Measurements from ENCODE around the gene COL15A1.

The COL15A1 gene

GRCh38 chr9:98915599-98915998 is 28.1 kb upstream of the COL15A1 start:
- in situ Hi-C loops (cut with MboI; ENCODE audit: low sequenced_read_pairs) = no loop called here

DNA sequence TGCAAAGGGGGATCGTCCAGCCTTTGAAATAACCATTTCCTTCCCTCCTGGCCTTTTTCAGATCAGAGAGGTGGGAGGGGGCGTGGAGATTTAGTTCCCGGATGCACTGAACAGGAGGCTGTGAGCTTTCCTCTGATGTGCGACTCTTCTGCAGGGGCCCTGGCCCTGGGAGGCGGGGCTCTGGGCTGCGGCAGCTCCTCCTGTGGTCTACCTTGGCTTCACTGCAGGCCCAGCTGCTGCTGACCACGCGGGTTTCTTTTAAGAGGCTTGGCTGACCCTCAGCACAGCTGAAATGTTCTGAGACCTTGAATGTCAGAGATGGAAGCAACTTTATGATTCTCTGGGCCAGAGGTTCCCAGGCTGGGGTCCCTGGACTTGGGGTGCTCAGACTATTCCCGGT is 27.0 kb upstream of the COL15A1 start:
- in situ Hi-C loops (cut with MboI; ENCODE audit: low sequenced_read_pairs) = no loop called here

DNA sequence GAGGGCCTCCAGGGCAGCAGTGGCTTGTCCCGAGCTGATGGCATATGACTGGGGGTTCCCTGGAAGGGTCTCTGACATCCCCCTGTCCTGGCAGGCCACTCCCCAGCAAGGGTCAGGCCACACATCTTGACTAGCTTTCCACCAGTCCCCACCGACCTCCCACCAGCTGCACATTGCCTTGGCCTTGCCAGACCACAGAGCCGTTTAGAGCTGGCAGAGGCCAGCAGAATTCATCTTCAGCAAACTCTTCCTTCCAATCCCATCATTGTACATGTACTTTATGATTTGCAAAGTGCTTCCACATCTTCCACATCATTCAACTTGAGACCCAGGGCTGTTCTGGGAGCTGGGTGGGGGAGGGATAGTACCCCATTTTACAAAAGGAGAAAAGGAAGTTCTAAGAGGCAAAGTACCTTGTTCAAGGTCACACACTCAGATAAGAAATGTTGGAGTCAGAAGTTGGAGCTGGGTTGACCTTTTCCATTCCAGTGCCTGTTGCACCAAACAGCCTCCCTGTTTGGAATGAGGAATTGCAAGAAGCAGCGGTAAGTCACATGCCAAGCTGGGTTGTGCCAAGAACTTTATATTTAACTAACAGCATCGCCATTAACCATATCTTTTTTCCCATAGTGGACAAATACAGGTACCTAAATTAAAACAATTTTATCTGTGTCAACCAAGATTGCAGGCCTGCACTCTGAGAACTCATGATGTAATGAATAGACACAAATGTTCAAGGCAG is 25.8 kb upstream of the COL15A1 start:
- in situ Hi-C loops (cut with MboI; ENCODE audit: low sequenced_read_pairs) = no loop called here

DNA sequence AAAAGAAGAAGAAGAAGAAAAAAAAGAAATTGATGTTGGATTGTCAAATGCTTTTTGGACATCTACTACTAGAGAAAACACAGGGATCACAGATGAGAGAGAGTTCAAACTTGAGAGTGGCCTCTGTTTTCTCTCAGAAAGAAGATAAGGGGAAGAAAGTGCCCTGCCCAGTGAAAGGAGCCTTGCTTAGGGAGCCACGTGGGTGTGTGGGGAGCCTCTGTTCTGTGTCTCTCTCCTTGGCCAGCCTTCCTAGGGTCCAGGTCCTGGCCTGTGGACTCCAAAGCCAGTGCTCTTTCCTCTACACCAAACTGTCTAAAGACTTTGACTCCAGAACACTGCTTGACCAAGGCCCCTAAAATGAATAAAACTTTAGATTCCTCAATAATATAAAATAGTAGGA is 22.0 kb upstream of the COL15A1 start:
- in situ Hi-C loops (cut with MboI; ENCODE audit: low sequenced_read_pairs) = no loop called here

GRCh38 chr9:98922721-98923435 is 20.8 kb upstream of the COL15A1 start:
- in situ Hi-C loops (cut with MboI; ENCODE audit: low sequenced_read_pairs) = no loop called here

- in situ Hi-C loops (cut with MboI; ENCODE audit: low sequenced_read_pairs) = no loop called here
These were observed 20.1 kb upstream of the COL15A1 start for GRCh38 chr9:98923451-98924123.

GRCh38 chr9:98924946-98925820 is 18.5 kb upstream of the COL15A1 start:
- in situ Hi-C loops (cut with MboI; ENCODE audit: low sequenced_read_pairs) = no loop called here

- in situ Hi-C loops (cut with MboI; ENCODE audit: low sequenced_read_pairs) = no loop called here
These were observed 17.8 kb upstream of the COL15A1 start for GRCh38 chr9:98925956-98926355.

- in situ Hi-C loops (cut with MboI; ENCODE audit: low sequenced_read_pairs) = no loop called here
These were observed 16.0 kb upstream of the COL15A1 start for GRCh38 chr9:98927724-98928123.

- in situ Hi-C loops (cut with MboI; ENCODE audit: low sequenced_read_pairs) = no loop called here
These were observed 14.6 kb upstream of the COL15A1 start for GRCh38 chr9:98929071-98929470.

- in situ Hi-C loops (cut with MboI; ENCODE audit: low sequenced_read_pairs) = no loop called here
These were observed 13.8 kb upstream of the COL15A1 start for GRCh38 chr9:98929895-98930341.

GRCh38 chr9:98930792-98931191 is 12.9 kb upstream of the COL15A1 start:
- in situ Hi-C loops (cut with MboI; ENCODE audit: low sequenced_read_pairs) = no loop called here

DNA sequence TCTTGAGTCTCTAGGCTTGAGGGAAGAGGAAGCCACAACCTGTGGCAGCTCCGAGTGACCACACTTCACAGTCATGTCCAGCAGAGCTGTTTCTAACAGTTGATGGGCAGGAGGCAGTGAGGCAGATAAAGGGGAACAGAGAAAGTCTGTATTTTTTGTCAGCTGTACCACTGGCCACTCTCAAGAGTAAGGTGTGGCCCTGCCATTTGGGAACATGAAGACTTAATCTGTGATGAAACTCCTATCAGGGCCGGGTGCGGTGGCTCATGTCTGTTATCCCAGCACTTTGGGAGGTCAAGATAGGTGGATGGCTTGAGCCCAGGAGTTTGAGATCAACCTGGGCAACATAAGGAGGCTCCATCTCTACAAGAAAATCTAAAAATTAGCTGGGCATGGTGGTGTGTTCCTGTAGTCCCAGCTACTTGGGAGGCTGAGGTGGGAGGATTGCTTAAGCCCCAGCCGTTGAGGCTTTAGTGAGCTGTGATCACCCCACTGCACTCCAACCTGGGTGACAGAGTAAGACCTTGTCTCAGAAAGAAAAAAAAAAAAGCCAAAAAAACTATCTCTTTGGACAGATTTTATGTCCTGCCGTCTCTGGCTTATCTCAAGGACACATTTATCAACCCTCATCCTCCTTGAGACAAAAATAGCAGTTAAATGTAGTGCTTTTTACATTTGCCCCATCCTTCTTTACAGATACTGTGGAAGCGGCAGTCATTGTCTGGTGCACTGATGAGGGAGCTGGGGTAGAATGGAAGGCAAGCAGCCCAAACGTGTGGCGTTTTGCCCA is 11.9 kb upstream of the COL15A1 start:
- in situ Hi-C loops (cut with MboI; ENCODE audit: low sequenced_read_pairs) = no loop called here

DNA sequence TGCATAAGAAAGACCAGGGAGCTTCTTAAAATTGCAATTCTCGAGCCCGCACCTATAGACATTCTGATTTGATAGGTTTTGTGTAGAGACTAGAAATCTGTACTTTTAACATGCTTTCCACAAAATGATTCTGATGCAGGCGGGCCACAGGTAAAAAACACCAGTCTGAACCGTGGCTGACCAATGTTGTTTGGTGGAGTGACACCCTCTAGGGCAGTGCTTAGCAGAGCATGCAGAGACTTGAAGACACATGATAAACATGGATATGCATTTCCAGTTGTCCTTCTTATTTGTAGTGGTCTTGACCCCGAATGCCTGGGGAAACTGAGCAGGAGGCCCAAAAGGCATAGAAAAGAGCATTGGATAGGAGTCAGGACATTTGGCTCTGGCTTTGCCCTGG is 10.5 kb upstream of the COL15A1 start:
- in situ Hi-C loops (cut with MboI; ENCODE audit: low sequenced_read_pairs) = no loop called here

GRCh38 chr9:98933890-98934289 is 9.8 kb upstream of the COL15A1 start:
- in situ Hi-C loops (cut with MboI; ENCODE audit: low sequenced_read_pairs) = no loop called here

DNA sequence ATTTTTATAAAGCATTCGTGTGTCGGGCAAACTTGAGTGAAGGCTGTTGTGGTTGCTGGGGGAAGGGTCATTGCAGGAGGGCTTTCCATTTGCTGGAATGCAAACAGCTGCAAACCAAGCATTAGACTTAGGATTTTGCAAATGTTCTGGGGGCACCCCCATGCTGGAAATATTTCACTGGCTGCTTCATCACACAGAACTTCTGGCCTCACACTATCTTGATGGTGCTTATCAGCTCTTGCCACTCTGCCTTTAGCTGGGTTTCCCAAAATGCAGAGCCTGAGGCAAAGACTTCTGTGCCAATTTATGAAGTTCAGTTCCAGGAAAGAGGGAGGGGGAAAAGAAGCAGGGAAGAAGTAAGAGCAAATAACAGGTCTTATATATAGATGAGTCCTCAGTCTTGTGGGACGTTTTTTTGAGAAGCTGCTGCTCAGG is 8.6 kb upstream of the COL15A1 start:
- in situ Hi-C loops (cut with MboI; ENCODE audit: low sequenced_read_pairs) = no loop called here

DNA sequence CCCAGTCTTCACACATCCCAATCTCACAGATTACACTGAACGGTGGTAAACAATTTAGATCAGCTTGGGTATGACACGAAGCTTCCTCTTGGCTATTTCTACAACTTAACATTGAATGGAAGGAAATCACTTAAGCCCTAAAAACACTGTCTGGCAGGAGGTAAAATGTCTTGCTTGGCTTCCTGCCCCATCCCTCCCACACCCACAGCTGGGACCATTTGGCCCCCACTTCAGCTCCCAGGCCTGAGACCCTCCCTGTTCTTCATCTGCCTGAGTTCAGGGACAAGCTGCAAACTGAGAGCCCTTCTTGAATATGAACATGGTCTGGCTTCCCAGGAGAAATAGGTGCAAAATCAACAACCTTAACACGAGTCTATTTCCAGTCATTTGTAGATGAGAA is 3.4 kb upstream of the COL15A1 start:
- in situ Hi-C loops (cut with MboI; ENCODE audit: low sequenced_read_pairs) = no loop called here

GRCh38 chr9:98941946-98942523 is 1.7 kb upstream of the COL15A1 start:
- in situ Hi-C loops (cut with MboI; ENCODE audit: low sequenced_read_pairs) = no loop called here

- in situ Hi-C loops (cut with MboI; ENCODE audit: low sequenced_read_pairs) = no loop called here
These were observed 613 bp upstream of the COL15A1 start for GRCh38 chr9:98942906-98943681.
